NCI-H1092 treated with DMSO at 0.1 percent for 48 hours (cell line): ENCODE measurements around the gene OR3A2.
"Not testable (repeated sequence)": the region's sequence is repeated elsewhere in the genome, so short reads cannot be mapped to it uniquely, and the experiment has no call there.

Source experiments
- DNase-seq: peaks from one replicate; lab custom pipeline; 2025; lab: John Stamatoyannopoulos, UW

Gene OR3A2

DNA sequence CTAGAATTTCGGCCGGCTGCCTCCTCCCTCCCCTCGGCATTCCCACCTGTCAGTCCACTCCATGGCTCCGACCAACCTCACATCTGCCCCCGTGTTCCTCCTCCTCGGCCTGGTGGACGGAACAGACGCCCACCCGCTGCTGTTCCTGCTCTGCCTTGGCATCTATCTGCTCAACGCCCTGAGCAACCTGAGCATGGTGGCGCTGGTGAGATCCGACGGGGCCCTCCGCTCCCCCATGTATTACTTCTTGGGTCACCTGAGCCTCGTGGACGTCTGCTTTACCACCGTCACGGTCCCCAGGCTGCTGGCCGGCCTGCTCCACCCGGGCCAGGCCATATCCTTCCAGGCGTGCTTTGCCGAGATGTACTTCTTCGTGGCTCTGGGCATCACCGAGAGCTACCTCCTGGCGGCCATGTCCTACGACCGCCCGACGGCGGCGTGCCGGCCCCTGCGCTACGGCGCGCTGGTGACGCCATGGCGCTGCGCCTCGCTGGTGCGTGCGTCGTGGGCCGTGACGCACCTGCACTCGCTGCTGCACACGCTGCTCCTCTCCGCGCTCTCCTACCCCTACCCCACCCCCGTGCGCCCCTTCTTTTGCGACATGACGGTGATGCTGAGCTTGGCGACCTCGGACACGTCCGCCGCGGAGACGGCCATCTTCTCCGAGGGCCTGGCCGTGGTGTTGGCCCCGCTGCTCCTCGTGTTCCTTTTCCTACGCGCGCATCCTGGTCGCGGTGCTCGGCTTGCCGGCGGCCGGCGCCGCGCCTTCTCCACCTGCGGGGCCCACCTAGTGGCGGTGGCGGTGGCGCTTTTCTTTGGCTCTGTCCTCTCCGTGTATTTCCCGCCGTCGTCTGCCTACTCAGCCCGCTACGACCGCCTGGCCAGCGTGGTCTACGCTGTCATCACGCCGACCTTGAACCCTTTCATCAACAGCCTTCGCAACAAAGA lies at the start of gene OR3A2:
Gene OR3A2, minus strand, starts transcription at position 440 of the 948 bp plus-strand sequence.
- no peak for DNase-seq

DNA sequence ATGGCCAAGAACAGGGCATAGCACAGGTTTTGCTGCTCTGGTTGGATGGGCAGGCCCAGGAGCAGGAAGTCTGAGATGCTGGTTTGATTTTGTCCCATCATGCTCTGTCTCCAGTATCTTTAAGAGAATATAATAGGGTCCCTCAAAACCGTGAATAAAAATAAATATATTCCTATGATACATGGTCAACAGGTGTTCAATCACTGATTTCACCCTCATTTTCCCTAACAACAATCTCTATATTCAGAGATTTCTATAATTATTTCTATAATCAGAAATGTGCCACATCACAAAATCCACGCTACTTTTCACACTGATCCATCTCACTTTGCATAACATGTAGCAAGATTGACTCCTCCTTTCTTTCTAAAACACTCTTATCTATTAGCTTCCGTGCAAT lies 47.6 kb upstream of the OR3A2 start, which contains the start of gene OR1E2:
Gene OR1E2, minus strand, starts transcription at position 101 of the 400 bp plus-strand sequence. Its CDS starts 0 bp downstream, at position 101.
- DNase-seq, result no peak

- DNase-seq, result not testable (repeated sequence)
Measured at GRCh38 chr17:3433215-3433614, 47.1 kb upstream of the OR3A2 start.

- no peak for DNase-seq
Measured at GRCh38 chr17:3418222-3418621, 32.1 kb upstream of the OR3A2 start.

DNA sequence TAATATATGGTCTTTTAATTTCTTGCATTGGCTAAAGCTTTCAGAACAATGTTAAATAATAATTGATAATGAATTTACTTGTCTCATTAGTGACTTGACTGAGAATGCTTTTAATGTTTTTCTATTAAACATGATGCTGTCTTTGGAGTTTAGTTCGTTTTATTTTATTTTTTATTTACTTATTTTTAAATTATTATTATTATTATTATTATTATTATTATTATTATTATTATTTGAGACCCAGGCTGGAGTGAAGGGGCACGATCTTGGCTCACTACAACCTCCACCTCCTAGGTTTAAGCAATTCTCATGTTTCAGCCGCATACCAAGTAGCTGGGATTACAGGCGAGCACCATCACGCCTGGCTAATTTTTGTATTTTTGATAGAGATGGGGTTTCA lies 29.5 kb upstream of the OR3A2 start:
- no peak for DNase-seq

GRCh38 chr17:3412216-3412615 lies 26.1 kb upstream of the OR3A2 start:
- DNase-seq, result not testable (repeated sequence)

- no peak for DNase-seq
Measured at GRCh38 chr17:3411070-3411469, 25.0 kb upstream of the OR3A2 start, which contains the start of gene OR3A3. OR3A3 (plus strand) TSS chr17:3411370.

DNA sequence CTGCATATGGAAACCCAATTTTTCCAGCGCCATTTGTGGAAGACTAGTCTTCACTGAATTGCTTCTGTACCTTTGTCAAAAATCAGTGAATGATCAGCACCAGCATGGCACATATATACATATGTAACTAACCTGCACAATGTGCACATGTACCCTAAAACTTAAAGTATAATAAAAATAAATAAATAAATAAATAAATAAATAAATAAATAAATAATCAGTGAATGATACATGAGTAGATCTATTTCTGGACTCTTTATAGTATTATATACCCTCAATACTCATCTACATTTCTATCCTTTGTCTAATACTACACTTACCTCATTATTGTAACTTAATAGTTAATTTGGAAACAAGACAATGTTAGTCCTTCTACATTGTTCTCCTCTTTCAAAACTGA lies 17.7 kb upstream of the OR3A2 start:
- DNase-seq, result not testable (repeated sequence)

DNA sequence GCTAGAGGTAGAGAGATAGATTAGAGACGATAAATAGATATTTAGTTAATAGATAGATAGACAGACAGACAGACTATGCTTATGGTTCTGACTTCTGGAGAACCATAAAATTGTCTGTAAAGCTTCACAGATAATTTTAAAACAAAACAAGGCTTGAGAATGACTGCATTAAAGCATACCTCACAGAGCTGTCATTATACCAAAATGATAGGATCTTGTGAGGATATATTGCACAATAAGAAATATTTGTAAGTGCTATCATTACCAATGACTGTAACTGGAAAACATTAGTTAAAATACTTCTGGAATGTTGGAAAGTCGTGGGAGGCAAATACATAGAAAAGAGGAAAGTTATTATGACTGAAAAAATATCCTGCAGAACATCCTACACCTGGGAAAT lies 15.7 kb upstream of the OR3A2 start:
- DNase-seq, result no peak

- no peak for DNase-seq
Measured at GRCh38 chr17:3400055-3400454, 13.9 kb upstream of the OR3A2 start.

- no peak for DNase-seq
Measured at GRCh38 chr17:3398310-3398709, 12.2 kb upstream of the OR3A2 start, which contains the start of gene OR1E1. OR1E1 (minus strand) TSS chr17:3398410; CDS start chr17:3398410, 0 bp downstream.

GRCh38 chr17:3397801-3398200 lies 11.7 kb upstream of the OR3A2 start:
- not testable (repeated sequence) for DNase-seq

DNA sequence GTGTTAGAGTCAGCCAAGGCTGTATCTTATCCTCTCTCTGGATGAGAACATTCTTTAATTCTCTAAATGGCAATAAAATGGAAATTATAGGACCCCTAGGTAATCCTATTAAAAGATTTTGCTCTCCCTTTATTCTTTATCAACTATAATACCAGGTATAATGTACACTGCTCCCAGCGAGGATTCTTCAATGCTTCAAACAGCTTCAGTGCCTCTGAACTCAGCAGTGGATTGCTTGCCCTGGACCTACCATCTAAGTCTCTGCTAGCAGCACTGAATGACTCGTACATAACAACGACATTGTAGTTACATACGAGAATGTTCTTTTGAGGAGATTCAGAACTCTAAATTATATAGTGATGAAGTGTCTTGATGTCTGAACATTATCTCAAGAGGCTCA lies 3.7 kb upstream of the OR3A2 start:
- no peak for DNase-seq

GRCh38 chr17:3381957-3382356 lies 4.2 kb downstream of the OR3A2 start:
- no peak for DNase-seq

GRCh38 chr17:3378321-3378720 lies 7.8 kb downstream of the OR3A2 start:
- no peak for DNase-seq

DNA sequence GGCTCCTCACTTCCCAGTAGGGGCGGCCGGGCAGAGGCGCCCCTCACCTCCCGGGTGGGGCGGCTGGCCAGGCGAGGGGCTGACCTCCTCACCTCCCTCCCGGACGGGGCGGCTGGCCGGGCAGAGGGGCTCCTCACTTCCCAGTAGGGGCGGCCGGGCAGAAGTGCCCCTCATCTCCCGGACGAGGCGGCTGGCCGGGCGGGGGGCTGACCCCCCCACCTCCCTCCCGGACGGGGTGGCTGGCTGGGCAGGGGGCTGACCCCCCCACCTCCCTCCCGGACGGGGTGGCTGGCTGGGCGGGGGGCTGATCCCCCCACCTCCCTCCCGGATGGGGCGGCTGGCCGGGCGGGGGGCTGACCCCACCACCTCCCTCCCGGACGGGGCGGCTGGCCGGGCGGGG lies 14.9 kb downstream of the OR3A2 start:
- not testable (repeated sequence) for DNase-seq

DNA sequence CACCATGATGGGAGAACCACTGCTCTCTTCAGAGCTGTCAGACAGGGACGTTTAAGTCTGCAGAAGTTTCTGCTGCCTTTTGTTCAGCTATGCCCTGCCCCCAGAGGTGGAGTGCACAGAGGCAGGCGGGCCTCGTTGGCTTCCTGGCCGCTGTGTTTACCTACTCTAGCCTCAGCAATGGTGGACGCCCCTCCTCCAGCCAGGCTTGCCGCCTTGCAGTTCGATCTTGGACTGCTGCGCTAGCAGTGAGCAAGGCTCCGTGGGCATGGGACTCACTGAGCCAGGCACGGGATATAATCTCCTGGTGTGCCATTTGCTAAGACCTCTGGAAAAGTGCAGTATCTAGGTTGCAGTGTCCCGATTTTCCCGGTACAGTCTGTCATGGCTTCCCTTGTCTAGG lies 43.3 kb downstream of the OR3A2 start:
- not testable (repeated sequence) for DNase-seq

- DNase-seq, result no peak
Measured at GRCh38 chr17:3335876-3336275, 50.2 kb downstream of the OR3A2 start.

DNA sequence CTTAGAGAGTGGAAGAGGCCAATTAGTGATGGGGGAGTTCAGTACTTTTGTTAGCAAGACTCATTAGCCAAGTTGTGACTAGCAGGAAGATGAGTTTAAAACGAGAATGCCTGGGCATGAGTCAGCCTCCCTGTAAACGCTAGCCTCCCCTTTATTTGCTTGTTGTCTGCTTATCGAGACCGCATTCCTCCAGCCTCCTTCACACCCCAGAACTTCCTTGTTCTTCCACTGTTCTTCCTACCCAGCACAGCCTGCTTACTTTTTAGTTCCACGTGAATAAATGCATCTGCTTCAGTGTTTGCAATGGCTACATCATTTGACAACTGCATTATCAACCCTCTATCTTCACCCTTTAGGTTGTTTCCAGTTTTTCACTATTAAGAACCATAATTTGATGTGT lies 67.8 kb downstream of the OR3A2 start:
- DNase-seq, result no peak

DNA sequence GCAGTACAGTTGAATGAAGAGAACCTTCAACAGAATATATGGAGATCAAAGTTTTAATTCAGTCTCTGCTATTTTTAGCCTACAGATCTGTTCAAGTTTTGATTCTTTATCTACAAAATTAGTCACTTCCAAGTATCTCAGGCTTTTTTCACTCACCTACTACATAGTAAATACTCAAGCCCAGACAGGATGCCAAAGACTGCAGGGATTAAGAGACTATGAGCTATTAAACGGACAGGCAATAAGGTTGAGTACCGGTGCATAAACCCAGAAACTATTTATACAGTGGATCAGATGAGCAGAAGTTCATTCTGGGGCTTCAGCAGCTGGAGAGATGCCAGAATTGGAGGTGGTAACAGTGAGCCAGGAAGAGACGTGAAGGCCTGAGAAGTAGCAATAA lies 69.3 kb downstream of the OR3A2 start:
- DNase-seq, result no peak

DNA sequence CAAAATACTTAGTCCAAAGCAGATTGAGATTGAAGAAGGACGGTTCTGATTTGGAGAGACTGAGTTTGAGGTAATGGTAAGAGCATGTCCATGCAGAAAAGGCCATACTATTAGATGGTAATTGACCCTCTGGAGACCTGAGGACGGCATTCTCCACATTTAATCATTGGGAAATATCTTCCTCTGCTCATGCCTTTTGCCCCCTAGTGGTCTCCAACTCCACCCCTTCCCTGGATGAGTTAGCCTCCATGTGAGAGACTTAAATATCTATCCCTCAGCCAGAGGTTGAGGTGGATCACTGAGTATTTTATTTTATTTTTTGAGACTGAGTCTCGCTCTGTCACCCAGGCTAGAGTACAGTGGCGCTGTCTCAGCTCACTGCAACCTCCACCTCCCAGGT lies 77.5 kb downstream of the OR3A2 start:
- DNase-seq, result no peak

DNA sequence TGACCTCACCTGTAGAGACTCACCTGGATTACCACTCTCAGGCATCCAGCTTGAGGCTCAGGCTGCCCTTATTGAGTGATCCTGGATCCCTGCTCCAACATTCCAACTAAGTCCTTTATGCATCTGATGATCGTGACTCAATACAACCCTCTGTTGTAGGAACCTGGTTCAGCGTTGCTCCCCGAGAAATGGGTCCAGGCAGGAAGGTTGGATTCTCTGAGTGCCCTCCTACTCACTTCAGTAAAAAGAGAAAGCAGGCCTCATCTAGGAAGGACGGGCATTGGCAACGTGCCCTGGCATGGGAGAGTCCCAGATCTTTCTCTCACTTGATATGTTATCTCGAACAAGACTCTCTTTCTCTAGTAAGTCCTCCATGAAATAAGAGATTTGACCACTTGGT lies 87.8 kb downstream of the OR3A2 start, which contains the start of gene OR3A1:
Gene OR3A1, minus strand, starts transcription at position 101 of the 400 bp plus-strand sequence. CDS start 5,778 bp downstream, outside the sequence.
- no peak for DNase-seq

- no peak for DNase-seq
Measured at GRCh38 chr17:3295632-3296031, 90.5 kb downstream of the OR3A2 start.
